Measurements from ENCODE around the gene LUC7L3.
"Not testable (repeated sequence)": the region's sequence is repeated elsewhere in the genome, so short reads cannot be mapped to it uniquely, and the experiment has no call there.

LUC7L3 gene

GRCh38 chr17:50708050-50709000 lies 11.1 kb upstream of the LUC7L3 start:
- no peak for DNase-seq (ENCODE audit: extremely low read depth in 1 of 2, low read depth in 1 of 2)

- DNase-seq (ENCODE audit: extremely low read depth in 1 of 2, low read depth in 1 of 2), result not testable (repeated sequence)
Measured at GRCh38 chr17:50709053-50709452, 10.3 kb upstream of the LUC7L3 start.

- no peak for DNase-seq (ENCODE audit: extremely low read depth in 1 of 2, low read depth in 1 of 2)
Measured at GRCh38 chr17:50710025-50710424, 9.4 kb upstream of the LUC7L3 start.

- no peak for DNase-seq (ENCODE audit: extremely low read depth in 1 of 2, low read depth in 1 of 2)
Measured at GRCh38 chr17:50710650-50711049, 8.8 kb upstream of the LUC7L3 start.

GRCh38 chr17:50712641-50713040 lies 6.8 kb upstream of the LUC7L3 start:
- DNase-seq (ENCODE audit: extremely low read depth in 1 of 2, low read depth in 1 of 2), result no peak

GRCh38 chr17:50715471-50715870 lies 3.9 kb upstream of the LUC7L3 start:
- no peak for DNase-seq (ENCODE audit: extremely low read depth in 1 of 2, low read depth in 1 of 2)

GRCh38 chr17:50719924-50720794 lies 756 bp downstream of the LUC7L3 start:
- DNase-seq (ENCODE audit: extremely low read depth in 1 of 2, low read depth in 1 of 2), result no peak

GRCh38 chr17:50721194-50722010 lies 2.0 kb downstream of the LUC7L3 start:
- no peak for DNase-seq (ENCODE audit: extremely low read depth in 1 of 2, low read depth in 1 of 2)

- no peak for DNase-seq (ENCODE audit: extremely low read depth in 1 of 2, low read depth in 1 of 2)
Measured at GRCh38 chr17:50722746-50723145, 3.3 kb downstream of the LUC7L3 start.

GRCh38 chr17:50724622-50725021 lies 5.2 kb downstream of the LUC7L3 start:
- DNase-seq (ENCODE audit: extremely low read depth in 1 of 2, low read depth in 1 of 2), result not testable (repeated sequence)

GRCh38 chr17:50725769-50726655 lies 6.6 kb downstream of the LUC7L3 start:
- DNase-seq (ENCODE audit: extremely low read depth in 1 of 2, low read depth in 1 of 2), result no peak

GRCh38 chr17:50728112-50728429 lies 8.7 kb downstream of the LUC7L3 start:
- no peak for DNase-seq (ENCODE audit: extremely low read depth in 1 of 2, low read depth in 1 of 2)

- no peak for DNase-seq (ENCODE audit: extremely low read depth in 1 of 2, low read depth in 1 of 2)
Measured at GRCh38 chr17:50728881-50729765, 9.7 kb downstream of the LUC7L3 start.

- DNase-seq (ENCODE audit: extremely low read depth in 1 of 2, low read depth in 1 of 2), result no peak
Measured at GRCh38 chr17:50731575-50732460, 12.4 kb downstream of the LUC7L3 start.

GRCh38 chr17:50735287-50735686 lies 15.9 kb downstream of the LUC7L3 start:
- DNase-seq (ENCODE audit: extremely low read depth in 1 of 2, low read depth in 1 of 2), result no peak

GRCh38 chr17:50737118-50737698 lies 17.8 kb downstream of the LUC7L3 start:
- no peak for DNase-seq (ENCODE audit: extremely low read depth in 1 of 2, low read depth in 1 of 2)

- DNase-seq (ENCODE audit: extremely low read depth in 1 of 2, low read depth in 1 of 2), result no peak
Measured at GRCh38 chr17:50739098-50739497, 19.7 kb downstream of the LUC7L3 start.

- no peak for DNase-seq (ENCODE audit: extremely low read depth in 1 of 2, low read depth in 1 of 2)
Measured at GRCh38 chr17:50745631-50746030, 26.2 kb downstream of the LUC7L3 start.

Measured in activated CD8-positive, alpha-beta memory T cell treated with anti-CD3 and anti-CD28 coated beads for 1 hour (primary cell).